Ascending aorta (tissue), 2 donors: Measurements from ENCODE around the gene PPIE. TPM values are rescaled to one million over a fixed set of nuclear protein-coding genes. Genes with fewer than 3 reads are reported as not detected.

Experiments
- DNase-seq, 2 donors: peaks; one replicate each; pipeline ENCODE4 v3.0.0-alpha.2; 2019; ENCODE audit warnings: low spot score in 2 of 2
- H3K27ac ChIP-seq, 2 donors: fragments of 200-600 bp; sonication (generic); one replicate each; pipeline ENCODE4 v1.5.1; 2016 to 2017; ENCODE audit warnings: mild to moderate bottlenecking in 1 of 2
- H3K27me3 ChIP-seq: fragments of 200-600 bp; sonication (generic); one replicate; pipeline ENCODE4 v1.5.1; 2017
- H3K36me3 ChIP-seq, 2 donors: fragments of 200-600 bp; sonication (generic); one replicate each; pipeline ENCODE4 v1.5.1; 2016
- H3K4me1 ChIP-seq, 2 donors: fragments of 200-600 bp; sonication (generic); one replicate each; pipeline ENCODE4 v1.5.1; 2016 to 2017; ENCODE audit warnings: mild to moderate bottlenecking in 1 of 2
- H3K4me3 ChIP-seq, 2 donors: fragments of 200-600 bp; sonication (generic); one replicate each; pipeline ENCODE4 v1.5.1; 2016 to 2017; ENCODE audit warnings: mild to moderate bottlenecking in 1 of 2
- H3K9me3 ChIP-seq, 2 donors: fragments of 200-600 bp; sonication (generic); one replicate each; pipeline ENCODE4 v1.5.1; 2016
- CTCF ChIP-seq, 3 experiments: fragments of 200-600 bp in 2 of 3; fragments of 450-650 bp in 1 of 3; sonication (generic) in 2 of 3; IDR thresholded peaks; one replicate each; pipeline ENCODE4 v1.5.1; 2016 to 2019; ENCODE audit warnings: antibody characterized with exemption in 3 of 3, mild to moderate bottlenecking in 1 of 3, moderate library complexity in 1 of 3
- intact Hi-C: fragments of 100-400 bp; cut with DNase I; formaldehyde crosslinking; loops from one replicate; pipeline ENCODE4 v1.15.1; 2023
- total RNA-seq: library from RNA; depleted of rRNA; stranded (reverse); fragments of >200 nt; gene quantifications from one replicate; pipeline ENCODE4 v1.1.0, GENCODE V29; 2016

The PPIE gene
- total RNA-seq, 1 donor from 2014 or later = 58.3 TPM

- Histone ChIP-seq H3K36me3 (no peaks in the 10 kb centered on the region), H3K27ac (no peak overlapping the region), H3K4me1 (peaks cover 0 to 2% of the 10 kb centered on the region in 2 donors), H3K27me3 (no peaks in the 10 kb centered on the region), H3K4me3 (no peak overlapping the region), H3K9me3 (no peaks in the 10 kb centered on the region)
- DNase-seq = no peak
- no peak for TF ChIP-seq CTCF (IDR thresholded peaks at IDR 0.05)
- intact Hi-C loops = no loop called here
Measured at GRCh38 chr1:39729842-39730241, 8.8 kb upstream of the PPIE start.

- TF ChIP-seq CTCF (IDR thresholded peaks at IDR 0.05) = no peak
- no peak overlapping the region for H3K27ac ChIP-seq
- DNase-seq = no peak
- H3K4me3 ChIP-seq = no peak overlapping the region
- H3K27me3 ChIP-seq = no peaks in the 10 kb centered on the region
- peaks cover 0 to 2% of the 10 kb centered on the region in 2 donors for H3K4me1 ChIP-seq
- intact Hi-C loops = no loop called here
- no peaks in the 10 kb centered on the region for H3K36me3 ChIP-seq
- H3K9me3 ChIP-seq = no peaks in the 10 kb centered on the region
Measured at GRCh38 chr1:39732730-39733129, 6.0 kb upstream of the PPIE start.

GRCh38 chr1:39733161-39733560 lies 5.5 kb upstream of the PPIE start:
- Histone ChIP-seq H3K27me3 (no peaks in the 10 kb centered on the region), H3K36me3 (no peaks in the 10 kb centered on the region), H3K27ac (no peak overlapping the region), H3K4me1 (peaks cover 0 to 2% of the 10 kb centered on the region in 2 donors), H3K4me3 (no peak overlapping the region), H3K9me3 (no peaks in the 10 kb centered on the region)
- no peak for TF ChIP-seq CTCF (IDR thresholded peaks at IDR 0.05)
- intact Hi-C loops = no loop called here
- DNase-seq = no peak

GRCh38 chr1:39735731-39736130 lies 3.0 kb upstream of the PPIE start:
- no peaks in the 10 kb centered on the region for H3K9me3 ChIP-seq
- intact Hi-C loops = no loop called here
- no peak for TF ChIP-seq CTCF (IDR thresholded peaks at IDR 0.05)
- DNase-seq = no peak
- peaks cover 0 to 9% of the 10 kb centered on the region in 2 donors for H3K4me1 ChIP-seq
- H3K36me3 ChIP-seq = peaks cover 0 to 1% of the 10 kb centered on the region in 2 donors
- H3K27ac ChIP-seq = no peak overlapping the region
- no peaks in the 10 kb centered on the region for H3K27me3 ChIP-seq
- no peak overlapping the region for H3K4me3 ChIP-seq

GRCh38 chr1:39737546-39738169 lies 1.0 kb upstream of the PPIE start:
- DNase-seq = no peak
- Histone ChIP-seq H3K36me3 (peaks cover 13 to 16% of the 10 kb centered on the region in 2 donors), H3K27ac (no peak overlapping the region), H3K4me3 (no peak overlapping the region), H3K27me3 (no peaks in the 10 kb centered on the region), H3K9me3 (no peaks in the 10 kb centered on the region), H3K4me1 (peaks cover 0 to 9% of the 10 kb centered on the region in 2 donors)
- no peak for TF ChIP-seq CTCF (IDR thresholded peaks at IDR 0.05)
- intact Hi-C loops = no loop called here
